Parathyroid adenoma (tissue), 2 donors: ENCODE measurements around the gene KRT1.

ENCODE experiments used
- H2AFZ ChIP-seq: fragments of 300-600 bp; sonication (generic); one replicate; pipeline ENCODE4 v1.7.0; 2017; ENCODE audit warnings: antibody characterized with exemption, mild to moderate bottlenecking
- H3K27ac ChIP-seq: fragments of 300-600 bp; sonication (generic); one replicate; pipeline ENCODE4 v1.7.0; 2017
- H3K27me3 ChIP-seq: fragments of 300-600 bp; sonication (generic); one replicate; pipeline ENCODE4 v1.7.0; 2017; ENCODE audit warnings: low read length; ENCODE audit not compliant: control insufficient read depth, insufficient read depth
- H3K36me3 ChIP-seq: fragments of 300-600 bp; sonication (generic); one replicate; pipeline ENCODE4 v1.7.0; 2017; ENCODE audit warnings: low read length; ENCODE audit not compliant: control insufficient read depth, insufficient read depth
- H3K4me1 ChIP-seq: fragments of 300-600 bp; sonication (generic); one replicate; pipeline ENCODE4 v1.7.0; 2017; ENCODE audit warnings: control low read depth
- H3K4me2 ChIP-seq: fragments of 300-600 bp; sonication (generic); one replicate; pipeline ENCODE4 v1.7.0; 2017; ENCODE audit warnings: low read length
- H3K4me3 ChIP-seq: fragments of 300-600 bp; sonication (generic); one replicate; pipeline ENCODE4 v1.7.0; 2017; ENCODE audit warnings: low read depth, low read length
- H3K79me2 ChIP-seq: fragments of 300-600 bp; sonication (generic); one replicate; pipeline ENCODE4 v1.7.0; 2017; ENCODE audit warnings: control low read depth
- H3K9ac ChIP-seq: fragments of 300-600 bp; sonication (generic); one replicate; pipeline ENCODE4 v1.7.0; 2017; ENCODE audit warnings: mild to moderate bottlenecking
- H3K9me3 ChIP-seq: fragments of 300-600 bp; sonication (generic); one replicate; pipeline ENCODE4 v1.7.0; 2017; ENCODE audit warnings: low read length; ENCODE audit not compliant: control insufficient read depth
- CTCF ChIP-seq: fragments of 300-600 bp; sonication (generic); IDR thresholded peaks from one replicate; pipeline ENCODE4 v1.7.0; 2017; ENCODE audit warnings: antibody characterized with exemption, mild to moderate bottlenecking
- donor health status: primary hyperparathyroidism.

The KRT1 gene

GRCh38 chr12:52644078-52644415 lies 36.2 kb downstream of the KRT1 start:
- no peaks in the 10 kb centered on the region for H3K79me2 ChIP-seq
- no peak for TF ChIP-seq CTCF
- no peaks in the 10 kb centered on the region for H3K9me3 ChIP-seq
- H3K9ac ChIP-seq, result no peak overlapping the region
- no peak overlapping the region for H3K27ac ChIP-seq
- H3K36me3 ChIP-seq, result no peaks in the 10 kb centered on the region
- no peak overlapping the region for H2AFZ ChIP-seq
- H3K4me1 ChIP-seq, result no peaks in the 10 kb centered on the region
- H3K4me3 ChIP-seq, result no peak overlapping the region
- H3K27me3 ChIP-seq, result no peaks in the 10 kb centered on the region
- no peak overlapping the region for H3K4me2 ChIP-seq

DNA sequence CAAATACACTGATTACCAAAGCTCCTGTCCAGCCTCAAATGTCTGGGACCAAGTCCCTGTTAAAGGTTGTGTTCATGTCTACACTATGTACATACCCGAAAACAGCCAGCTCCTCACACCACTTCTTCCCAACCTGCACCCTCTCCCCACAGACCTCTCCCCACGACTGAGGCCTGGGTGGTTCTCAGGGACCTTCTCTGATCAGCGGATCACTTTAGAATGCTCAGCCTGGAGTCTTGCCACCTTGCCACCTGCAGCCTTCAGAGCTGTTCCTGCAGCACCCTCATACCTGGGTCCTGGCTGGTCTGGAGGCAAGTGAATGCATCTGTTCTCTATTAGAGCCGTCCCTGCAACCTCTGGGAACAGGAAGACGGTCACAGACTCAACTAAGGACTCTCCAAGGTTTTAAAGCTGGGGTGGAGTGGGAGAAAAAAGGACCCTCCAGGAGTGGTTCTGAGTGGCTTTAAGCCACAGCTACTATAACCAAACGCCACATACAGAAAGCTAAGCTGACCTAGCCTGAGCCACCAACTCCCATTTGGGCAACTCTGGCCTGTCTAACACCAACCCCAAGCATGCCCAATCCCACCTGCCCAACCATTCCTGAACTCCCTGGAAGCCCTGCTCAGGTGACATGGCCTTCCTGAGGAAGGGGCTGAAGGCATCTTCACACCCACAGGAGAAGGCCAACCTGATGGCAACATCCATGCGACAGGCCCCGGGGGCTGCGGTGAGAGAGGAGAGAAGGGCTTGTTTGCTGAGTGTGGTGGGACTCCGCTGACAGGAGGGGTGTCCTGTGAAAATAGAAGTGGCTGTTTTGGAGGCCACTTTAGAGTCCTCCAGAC lies 36.8 kb downstream of the KRT1 start:
- no peaks in the 10 kb centered on the region for H3K27me3 ChIP-seq
- no peak overlapping the region for H2AFZ ChIP-seq
- no peak overlapping the region for H3K4me2 ChIP-seq
- no peaks in the 10 kb centered on the region for H3K9me3 ChIP-seq
- no peaks in the 10 kb centered on the region for H3K4me1 ChIP-seq
- H3K36me3 ChIP-seq, result no peaks in the 10 kb centered on the region
- H3K27ac ChIP-seq, result no peak overlapping the region
- H3K9ac ChIP-seq, result no peak overlapping the region
- H3K4me3 ChIP-seq, result no peak overlapping the region
- no peaks in the 10 kb centered on the region for H3K79me2 ChIP-seq
- TF ChIP-seq CTCF, result no peak

DNA sequence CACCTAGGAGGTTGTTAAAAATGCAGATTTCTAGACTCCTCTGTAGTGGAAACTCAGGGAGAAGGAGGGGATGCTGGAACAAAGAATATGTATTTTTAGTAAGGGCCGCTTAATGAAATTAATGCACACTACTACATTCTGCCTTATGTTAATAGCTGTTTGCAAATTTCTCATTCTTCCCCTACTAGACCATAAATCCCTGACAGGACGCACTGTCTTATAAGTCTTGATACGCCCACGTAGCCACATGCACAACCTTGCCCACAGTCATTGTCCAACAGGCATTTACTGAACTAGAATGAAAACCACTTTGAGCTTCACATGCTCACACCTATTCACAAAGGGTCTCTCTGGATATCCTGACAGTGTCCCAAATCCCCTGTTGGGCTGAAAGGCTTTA lies 38.7 kb downstream of the KRT1 start:
- no peak for TF ChIP-seq CTCF
- no peaks in the 10 kb centered on the region for H3K4me1 ChIP-seq
- H2AFZ ChIP-seq, result no peak overlapping the region
- no peaks in the 10 kb centered on the region for H3K27me3 ChIP-seq
- no peak overlapping the region for H3K4me3 ChIP-seq
- H3K9ac ChIP-seq, result no peak overlapping the region
- no peaks in the 10 kb centered on the region for H3K36me3 ChIP-seq
- no peaks in the 10 kb centered on the region for H3K79me2 ChIP-seq
- H3K4me2 ChIP-seq, result no peak overlapping the region
- H3K27ac ChIP-seq, result no peak overlapping the region
- H3K9me3 ChIP-seq, result no peaks in the 10 kb centered on the region

DNA sequence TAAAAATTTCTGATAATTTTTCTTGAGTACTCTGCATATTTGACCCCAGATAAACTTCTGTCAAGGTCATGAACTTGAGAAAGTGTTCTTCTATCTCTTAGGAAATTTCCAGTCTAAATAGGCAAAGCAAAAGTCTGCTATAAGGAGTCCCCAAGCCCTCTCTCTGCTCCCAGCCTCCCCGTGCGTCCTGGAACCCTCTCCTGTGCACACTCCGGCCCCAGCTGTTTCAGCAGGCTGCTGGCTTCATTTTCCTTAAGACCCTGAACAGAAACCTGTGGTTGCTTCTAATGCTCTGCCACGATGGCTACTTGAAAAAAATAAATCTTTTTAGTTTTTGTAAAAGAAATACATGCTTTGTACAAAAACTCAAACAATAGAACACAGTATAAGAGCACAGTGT lies 42.9 kb downstream of the KRT1 start:
- H2AFZ ChIP-seq, result no peak overlapping the region
- TF ChIP-seq CTCF, result no peak
- no peaks in the 10 kb centered on the region for H3K27me3 ChIP-seq
- H3K79me2 ChIP-seq, result no peaks in the 10 kb centered on the region
- H3K36me3 ChIP-seq, result no peaks in the 10 kb centered on the region
- no peak overlapping the region for H3K9ac ChIP-seq
- peaks cover 7% of the 10 kb centered on the region for H3K4me1 ChIP-seq
- no peak overlapping the region for H3K4me3 ChIP-seq
- no peaks in the 10 kb centered on the region for H3K9me3 ChIP-seq
- no peak overlapping the region for H3K4me2 ChIP-seq
- no peak overlapping the region for H3K27ac ChIP-seq
